ENCODE data around the gene MTMR4.
A peak's percentile ranks its signal among the peaks of the same experiment; 100 is the strongest.
"Not testable (repeated sequence)": the region's sequence is repeated elsewhere in the genome, so short reads cannot be mapped to it uniquely, and the experiment has no call there.

The MTMR4 gene

DNA sequence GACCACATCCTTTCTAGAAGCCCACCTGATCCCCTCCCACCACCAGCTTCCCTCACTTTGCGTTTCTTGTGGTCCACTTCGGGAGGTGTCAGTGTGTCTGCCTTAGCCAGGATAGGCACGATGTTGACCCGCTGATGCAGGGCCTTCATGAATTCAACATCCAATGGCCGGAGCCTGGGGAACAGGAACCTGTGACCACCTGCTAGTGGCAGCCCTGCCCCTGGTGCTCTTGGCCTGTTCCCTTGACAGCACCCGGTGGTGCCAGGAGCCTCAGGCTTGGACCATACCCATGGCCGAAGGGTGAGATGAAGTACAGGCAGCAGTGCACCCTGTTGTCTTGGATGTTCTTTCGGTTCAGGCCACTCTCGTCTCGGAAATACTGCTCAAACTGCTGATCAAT lies 7.2 kb upstream of the MTMR4 start:
- DNase-seq: no peak

DNA sequence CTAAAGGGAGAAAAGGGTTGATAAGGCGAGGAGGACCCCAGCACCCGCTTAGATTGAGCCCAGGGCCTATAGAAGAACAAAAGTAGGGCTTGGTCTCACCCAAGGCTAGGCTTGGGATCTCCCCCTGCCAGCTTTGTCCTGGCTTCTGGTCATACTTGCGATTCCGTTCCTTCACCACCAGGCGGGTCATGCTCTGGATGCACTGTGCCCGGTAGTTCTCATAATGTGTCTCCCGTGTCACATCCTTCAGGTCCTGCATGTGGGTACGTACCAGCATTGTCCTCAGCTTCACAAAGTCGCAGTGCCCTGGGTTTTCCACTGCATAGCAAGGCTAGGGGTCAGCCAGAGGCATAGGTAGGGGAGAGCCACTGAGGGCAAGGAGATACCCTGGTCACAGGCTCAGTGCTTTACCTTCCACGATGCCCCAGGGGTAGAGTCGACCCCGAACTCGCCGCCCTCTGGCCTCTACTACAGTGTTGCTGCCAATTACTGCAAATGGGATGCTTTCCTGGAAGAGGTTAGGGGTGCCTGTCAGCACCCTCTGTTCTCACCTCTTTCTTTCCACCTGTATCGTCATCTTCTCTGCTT lies 6.5 kb upstream of the MTMR4 start:
- DNase-seq: peak; percentile 17

DNA sequence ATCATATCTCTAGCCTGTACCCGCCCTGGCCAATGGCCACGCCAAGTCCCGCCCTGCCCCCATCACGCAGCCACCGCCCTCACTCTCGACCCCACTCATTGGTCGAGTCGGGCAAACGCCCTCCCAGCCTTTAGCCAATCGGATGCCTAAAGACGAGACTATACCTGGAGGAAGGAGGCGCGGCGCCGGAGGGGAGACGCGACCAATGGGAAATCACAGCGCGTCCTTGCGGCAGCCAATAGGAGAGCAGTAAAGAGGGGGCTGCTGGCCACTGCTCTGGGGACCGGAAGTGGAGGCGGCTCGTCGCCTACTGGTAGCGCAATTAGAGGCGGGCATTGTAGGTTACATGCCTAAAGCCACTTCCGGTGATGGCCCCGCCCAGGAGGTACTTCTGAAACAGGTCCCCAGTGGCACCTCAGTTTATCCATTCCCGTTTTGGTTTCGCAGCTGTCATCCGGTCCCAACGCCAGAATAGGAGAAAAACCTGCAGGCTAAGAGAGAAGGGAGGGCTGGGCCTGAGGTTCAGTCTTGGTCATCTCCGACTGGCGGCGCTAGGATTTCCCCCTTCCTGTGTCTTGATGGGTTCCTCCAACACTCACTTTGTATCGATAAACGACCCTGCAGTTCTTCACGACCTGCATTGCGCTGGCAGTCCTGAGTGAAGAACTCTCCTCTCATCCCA lies 3.6 kb upstream of the MTMR4 start:
- DNase-seq: peak; percentile 100

DNA sequence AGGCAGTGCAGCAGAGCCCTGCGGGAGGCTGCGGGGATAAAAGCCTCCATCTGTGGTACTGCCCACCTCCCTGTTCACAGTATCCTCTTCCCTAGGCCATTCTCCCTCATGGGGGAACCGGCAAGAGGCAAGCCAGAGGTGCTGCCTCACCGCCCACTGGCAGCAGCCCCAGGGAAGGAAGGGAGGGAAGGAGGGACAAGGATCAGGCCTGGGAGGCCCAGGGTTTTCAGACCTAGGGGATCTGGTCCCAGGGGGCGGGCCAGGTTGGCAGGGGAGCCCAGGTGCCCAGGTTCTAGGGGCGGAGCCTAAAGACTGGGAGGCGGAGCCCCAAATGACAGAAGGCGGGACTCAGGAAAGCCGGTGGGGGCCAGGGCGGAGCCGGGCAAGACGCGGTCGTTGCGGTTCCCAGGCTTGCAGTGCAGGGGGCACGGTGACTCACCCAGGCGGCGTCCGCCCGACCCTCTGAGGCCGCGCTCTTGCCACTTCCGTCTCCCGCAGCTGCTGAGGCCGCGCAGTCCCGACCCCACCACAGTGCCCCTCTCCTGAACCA lies 3.0 kb upstream of the MTMR4 start:
- no peak for DNase-seq

DNA sequence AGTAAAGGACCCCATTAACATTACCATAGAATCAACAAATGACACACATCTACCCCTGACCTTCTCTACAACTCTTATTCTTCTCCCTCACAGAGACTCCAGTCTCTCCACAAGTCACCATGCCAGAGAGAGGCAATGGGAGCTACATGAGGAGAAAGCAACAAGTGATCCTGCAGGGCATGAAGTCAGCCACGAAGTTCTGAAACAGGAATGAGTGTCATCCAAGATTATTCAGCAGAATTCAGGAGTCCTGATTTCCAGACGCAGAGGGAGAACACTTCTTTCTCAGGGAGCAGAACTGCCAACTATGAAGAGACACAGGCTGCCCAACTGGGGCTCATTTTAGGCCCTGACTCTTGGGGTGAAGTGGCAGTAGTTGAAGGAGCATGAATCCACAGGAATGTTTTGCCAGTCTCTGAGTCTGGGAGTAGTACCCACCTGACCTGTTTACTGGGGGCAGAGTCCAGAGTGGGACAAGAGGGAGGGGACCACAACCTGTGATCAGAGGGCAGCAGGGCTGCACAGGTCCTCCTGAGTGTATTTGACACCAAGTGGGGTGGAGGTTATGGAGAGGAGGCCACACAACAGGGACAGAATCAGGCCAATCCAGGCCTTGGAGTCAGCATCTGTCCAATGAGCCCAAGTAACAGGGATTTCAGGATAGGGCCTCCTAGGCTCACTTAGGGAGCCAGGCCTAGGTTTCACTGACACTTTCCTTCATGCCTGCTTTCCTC lies 2.4 kb upstream of the MTMR4 start:
- DNase-seq: no peak

DNA sequence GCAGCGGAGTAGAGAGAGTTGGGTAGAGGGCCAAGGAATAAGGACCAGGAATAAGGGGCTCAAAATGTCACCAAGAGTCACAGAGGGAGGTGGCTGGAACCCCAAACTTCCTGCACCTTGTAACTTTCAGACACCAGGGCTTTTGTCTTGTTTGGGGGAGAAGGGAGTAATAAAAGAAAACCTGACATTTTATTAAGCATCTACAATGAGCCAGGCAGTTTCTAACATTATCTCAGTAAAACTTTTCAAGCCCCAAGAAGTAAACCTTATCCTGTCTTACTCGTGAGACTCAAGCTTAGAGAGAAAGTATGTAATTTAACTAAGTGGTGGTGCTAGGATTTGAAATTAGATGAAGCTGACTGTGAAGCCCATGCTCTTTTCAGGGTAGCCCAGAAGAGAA lies 848 bp upstream of the MTMR4 start:
- no peak for DNase-seq

DNA sequence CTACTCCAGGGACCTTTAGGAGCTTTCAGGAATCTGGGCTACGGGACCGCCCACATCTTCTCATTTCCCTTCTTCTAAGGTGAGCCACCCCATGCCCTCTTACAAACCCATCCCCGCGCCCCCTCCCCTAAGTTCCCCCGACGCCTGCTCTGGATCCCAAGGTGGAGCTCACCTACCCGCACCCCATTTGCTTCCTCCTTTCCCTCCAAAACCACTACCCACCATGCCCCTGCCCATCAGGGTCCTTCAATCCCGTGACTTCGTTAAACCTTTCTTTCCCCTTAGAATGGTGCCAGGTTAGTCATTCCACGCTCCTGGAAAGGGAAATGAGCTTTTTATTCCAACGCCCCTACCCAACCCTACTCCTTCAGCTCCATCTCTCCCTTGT lies 326 bp upstream of the MTMR4 start:
- DNase-seq: no peak

DNA sequence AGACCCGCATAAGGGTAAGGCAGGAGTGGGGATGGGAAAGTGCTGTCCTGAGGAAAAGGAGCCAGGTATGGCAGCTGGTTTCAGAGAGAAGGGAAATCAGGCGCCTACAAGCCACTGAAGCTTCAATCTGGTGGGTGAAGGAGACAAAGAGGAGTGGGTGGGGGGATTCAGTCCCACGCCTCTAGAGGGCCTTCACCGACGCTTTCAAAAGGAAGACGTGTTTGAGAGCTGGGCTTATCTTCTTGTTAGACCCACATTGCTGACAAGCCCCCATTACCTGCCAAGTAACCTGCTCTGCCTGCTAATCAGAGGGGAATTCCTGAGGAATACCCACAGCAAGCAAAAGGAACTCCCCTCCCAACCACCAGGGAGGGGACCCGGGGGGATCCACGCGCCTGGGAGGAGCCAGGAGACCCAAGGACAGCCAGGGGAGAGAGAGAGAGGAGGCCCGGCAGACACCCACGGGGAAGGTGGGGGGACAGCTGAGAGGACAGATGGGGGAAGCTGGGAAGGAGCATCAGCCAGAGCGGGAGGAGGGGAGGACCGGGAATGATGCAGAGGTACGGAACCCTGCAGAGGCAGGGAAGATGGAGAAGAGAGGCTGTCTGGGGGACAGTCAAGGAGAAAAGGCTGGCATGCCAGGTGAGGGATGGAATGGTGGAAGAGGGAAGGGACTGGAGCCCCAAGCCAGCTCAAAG lies 1.0 kb downstream of the MTMR4 start:
- no peak for DNase-seq

DNA sequence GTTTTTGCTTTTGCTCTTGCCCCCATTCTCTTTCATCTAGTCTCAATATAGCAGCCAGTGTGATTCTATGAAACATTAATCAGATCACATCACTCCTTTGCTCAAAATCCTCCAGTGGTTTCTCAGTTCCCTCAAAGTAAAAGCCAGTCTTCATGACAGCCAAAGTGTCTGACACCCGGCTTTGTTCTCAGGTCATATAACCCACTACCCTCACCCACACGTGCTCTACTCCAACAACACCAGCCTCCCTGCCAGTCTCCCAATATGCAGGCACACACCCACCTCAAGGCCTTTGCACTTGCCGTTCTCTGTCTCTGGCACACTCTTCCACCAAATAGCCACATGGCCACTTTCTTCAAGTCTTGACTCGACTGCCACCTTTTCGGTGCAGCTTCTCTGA lies 4.4 kb downstream of the MTMR4 start:
- no peak for DNase-seq

DNA sequence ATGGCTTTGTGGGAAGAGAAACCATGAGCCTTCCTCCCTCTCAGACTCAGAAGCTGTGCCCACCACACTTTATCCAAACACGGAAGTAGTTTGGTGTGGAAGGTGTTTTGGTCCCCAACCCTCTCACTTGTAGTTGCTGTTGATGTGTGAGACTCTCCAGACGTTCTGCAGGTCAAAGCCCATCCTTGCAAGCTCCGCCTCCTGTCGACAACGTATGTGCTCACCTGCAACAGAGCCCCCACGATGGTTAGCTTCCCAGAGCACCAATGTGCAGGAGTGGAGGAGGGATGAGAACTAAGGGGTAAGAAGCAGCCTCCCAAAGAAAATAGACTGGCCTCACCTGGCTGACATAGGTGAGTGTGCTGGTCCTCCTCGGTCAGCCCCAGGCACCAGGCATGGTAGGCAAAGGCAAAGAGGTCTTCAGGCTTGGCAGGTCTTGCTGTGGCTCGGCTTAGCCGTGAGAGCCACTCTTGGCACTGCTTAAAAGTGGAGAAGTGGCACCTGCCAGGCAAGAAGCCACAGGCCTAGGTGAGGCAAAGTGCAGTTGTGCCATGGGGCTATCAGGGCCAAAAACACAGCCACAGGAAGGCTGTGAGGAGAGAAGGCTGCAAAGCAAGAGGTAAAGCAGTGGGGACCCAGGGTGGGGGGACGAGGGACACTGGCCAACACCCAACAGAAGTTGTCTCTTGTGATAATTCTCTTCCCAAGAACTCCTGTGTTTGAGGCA lies 5.9 kb downstream of the MTMR4 start:
- DNase-seq: no peak

DNA sequence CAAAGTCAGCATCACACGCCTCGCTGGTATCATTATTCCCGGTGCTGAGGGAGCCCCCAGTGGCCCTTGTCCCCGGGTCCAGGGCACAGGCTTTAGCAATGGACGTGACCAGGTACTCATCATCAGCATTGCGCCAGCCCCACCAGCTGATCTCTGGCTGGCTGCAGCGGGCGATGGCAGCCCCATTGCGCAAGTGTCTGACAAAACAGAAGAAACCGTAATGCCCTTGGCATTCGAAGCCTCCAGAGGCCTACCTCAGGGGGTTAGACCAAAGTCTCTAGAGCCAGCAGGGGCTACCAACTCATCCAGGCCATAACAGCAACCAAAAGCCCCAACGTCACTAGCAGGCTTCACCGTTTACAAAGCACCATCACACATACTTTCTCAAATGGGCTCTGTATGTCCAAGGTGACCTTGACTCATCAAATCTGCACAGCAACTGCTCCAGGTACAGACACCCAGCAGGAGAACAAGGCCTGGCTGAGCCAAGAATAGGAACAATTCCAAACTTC lies 7.3 kb downstream of the MTMR4 start:
- no peak for DNase-seq

DNA sequence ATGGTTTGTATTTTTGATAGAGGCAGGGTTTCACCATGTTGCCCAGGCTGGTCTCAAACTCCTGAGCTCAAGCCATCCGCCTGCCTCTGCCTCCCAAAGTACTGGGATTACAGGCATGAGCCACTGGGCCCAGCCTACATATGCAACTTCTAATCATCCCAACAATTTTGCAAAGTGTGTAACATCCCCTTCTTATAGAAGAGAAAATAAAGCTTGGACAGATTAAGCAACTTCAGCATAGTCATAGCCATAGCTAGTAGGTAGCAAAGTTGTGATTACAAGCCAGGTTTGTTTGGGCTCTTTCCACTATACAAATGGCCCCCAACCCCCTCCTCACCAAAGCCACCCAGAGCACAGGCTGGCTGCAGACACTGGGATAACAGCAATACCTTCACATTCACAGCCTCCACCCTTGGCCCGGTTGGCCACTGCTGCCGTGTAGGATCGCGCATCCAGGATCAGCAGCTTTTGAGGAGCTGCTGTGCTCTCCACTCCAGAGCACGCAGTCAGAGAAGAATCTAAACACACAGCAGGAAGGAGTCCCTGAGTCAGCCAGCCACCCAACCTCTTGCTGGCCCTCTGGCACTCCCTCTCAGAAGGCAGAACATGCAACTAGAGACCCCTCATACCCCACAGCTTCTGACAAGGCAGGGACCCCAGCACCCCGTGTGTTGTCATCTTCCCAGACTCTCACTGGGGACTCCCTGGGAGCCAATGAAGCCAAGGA lies 7.9 kb downstream of the MTMR4 start:
- DNase-seq: no peak

DNA sequence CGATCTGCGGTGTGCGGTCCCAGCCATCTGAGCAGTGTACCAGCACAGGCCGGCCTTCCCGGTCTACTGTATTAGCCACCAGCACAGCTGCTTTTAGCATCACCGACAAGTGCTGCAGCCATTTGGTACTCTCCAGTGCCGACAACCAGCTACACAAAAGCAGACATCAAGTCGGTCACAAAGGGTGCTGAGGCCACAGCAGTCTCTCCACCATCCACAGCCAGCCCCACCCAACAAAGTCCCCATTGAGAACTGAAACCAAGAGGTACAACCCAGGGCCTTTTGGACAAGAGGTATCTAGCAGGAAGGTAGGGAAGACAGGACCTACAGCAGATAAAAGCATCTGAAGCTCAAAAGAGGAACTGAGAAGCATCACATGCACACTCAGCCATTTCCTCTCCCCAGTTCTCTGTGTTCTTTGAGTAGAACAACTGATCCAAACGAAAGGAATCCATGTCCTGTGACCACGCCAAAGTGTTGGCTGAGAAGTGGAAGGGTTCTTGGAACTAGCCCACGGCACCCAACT lies 9.5 kb downstream of the MTMR4 start:
- DNase-seq: no peak

DNA sequence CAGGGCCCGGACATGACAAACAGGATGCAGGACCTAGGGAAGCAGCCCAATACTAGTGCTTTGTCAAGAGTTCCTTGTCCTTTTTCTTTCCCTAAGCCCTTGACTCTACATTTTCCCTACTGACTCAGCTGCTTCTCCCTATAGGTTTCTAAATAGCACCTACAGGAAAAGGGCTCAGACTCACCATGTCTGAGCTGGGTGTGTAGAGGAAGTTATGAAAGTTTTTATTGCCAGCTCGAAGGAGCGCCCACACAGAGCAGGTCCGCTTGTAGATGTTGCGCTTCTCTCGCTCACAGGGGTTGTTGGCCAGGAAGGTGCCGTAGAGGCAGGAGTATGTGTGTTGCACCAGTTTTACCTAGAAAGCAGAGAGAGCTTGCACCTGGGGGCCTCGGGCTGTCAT lies 10.6 kb downstream of the MTMR4 start:
- no peak for DNase-seq

DNA sequence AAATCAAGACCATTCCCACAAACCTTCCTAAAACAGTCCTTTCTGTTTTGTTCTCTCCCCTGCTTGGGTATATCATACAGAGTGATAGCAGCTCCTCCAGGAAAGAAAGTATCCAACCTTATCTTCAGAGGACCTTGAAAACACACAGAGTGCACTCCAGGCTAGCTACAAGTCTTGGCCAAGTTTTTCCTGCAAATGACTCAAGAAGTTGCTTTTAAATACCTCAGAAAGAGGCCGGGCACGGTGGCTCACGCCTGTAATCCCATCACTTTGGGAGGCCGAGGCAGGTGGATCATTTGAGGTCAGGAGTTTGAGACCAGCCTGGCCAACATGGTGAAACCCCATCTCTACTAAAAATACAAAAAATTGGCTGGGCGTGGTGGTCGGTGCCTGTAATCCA lies 11.3 kb downstream of the MTMR4 start:
- not testable (repeated sequence) for DNase-seq

DNA sequence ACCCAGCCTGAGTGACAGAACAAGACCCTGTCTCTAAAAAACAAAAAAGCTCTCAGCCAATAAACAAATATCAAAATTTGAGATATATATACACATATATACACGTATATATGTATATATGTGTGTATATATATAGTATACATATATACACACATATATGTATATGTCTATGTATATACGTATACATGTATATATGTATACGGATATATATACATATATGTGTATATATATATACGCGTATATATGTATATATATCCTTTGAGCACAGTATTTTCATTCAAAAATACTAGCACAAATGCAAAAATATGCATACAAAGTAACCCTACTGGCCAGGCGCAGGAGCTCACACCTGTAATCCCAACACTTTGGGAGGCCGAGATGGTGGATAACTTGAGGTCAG lies 13.0 kb downstream of the MTMR4 start:
- no peak for DNase-seq

DNA sequence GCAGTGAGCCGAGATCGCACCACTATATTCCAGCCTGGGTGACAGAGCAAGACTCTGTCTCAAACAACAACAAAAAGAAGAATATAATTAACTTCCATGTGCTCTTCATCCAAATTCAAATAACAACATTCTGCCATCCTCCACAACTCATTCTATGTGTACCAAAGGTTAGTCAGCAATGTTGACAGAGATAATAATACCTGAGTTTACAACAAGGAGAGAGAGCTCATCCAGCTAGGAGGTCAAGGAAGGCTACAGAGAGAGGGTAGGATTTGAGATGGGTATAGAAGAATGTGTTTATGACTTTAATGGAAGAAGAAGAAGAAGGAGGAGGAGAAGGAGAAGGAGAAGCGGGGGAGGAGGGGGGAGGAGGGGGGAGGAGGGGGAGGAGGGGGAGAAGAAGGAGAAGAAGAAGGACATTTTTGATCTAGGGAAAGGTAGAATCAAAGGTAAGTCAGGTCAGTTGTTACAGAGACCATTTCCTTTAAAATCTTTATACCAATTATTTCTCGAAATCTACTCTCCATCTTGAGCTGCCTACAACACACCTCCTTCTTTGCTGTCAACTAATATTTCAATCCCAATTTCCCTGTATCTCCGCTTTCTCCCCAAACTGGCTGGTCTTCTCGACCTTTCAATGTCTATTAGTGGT lies 16.1 kb downstream of the MTMR4 start:
- no peak for DNase-seq

DNA sequence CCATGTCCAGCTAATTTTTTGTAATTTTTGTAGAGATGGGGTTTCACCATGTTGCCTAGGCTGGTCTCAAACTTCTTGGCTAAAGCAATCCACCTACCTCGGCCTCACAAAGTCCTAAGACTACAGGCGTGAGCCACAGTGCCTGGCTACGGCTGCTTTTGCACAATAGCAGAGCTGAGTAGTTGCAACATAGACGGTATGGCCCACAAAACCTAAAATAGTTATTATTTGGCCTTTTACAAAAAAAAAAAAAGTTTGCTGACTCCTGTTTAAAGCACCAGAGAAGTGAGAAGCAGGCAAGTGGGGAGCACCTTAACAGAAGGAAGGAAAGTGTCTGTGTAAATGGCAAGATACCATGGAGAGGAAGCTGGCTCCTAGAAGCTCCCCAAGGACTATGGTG lies 20.9 kb downstream of the MTMR4 start:
- no peak for DNase-seq

DNA sequence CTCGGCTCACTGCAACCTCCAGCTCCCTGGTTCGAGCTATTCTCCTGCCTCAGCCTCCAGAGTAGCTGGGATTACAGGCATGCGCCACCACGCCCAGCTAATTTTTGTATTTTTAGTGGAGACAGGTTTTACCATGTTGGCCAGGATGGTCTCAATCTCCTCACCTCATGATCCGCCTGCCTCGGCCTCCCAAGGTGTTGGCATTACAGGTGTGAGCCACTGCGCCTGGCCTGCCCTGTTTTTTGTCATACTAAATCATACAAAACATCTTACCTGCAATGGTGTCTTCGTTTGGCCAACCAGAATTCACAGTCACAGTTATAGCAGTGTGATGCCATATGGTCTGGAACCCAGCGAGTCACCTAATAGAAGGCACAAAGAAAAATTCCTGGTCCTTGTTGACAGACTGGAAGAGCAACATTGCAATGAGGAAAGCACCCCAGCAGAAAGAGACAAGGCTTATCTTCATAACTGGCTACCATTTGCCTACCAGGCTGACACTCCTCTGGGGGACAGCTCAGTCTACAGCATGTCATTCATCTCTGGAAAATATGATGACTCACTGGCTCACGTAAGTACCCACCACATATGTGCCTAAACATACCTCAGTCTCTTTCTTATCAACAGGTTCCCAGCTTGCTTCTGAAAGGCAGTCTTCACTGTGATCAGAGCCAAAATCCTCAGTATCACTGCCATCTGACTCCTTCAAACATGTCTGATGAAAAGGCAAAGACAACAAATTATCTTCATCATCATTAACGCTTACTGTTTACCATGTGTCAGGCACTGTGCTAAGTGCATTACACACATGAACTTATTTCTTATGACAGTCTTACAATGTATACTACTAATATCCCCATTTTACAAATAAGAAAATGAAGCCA lies 22.0 kb downstream of the MTMR4 start:
- DNase-seq: peak; percentile 64

DNA sequence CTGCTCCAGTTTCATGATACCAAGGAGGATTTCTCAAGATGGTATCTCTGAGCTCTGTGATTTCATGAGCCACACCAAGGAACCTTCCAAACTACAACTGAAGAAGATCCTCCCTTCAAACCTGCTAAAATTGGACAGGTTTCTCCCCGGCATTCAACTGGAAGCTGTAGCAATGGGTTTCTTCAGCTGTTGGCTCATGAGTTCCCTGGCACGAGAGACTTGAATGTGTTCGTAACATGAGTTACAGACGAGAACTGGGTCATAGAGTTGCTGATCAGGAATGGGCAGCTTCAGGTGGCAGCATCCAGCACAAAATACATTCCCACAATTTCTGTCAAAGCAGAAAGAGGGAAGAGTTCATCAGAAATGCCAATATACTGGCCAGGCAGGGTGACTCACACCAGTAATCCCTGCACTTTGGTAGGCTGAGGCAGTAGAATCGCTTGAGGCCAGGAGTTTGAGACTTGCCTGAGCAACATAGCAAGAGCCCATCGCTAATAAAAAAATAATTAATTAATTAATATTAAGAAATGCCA lies 22.9 kb downstream of the MTMR4 start:
- no peak for DNase-seq

Measured in activated CD4-positive, alpha-beta T cell treated with anti-CD3 and anti-CD28 coated beads, Interleukin-2, amount 50 U/mL, for 16 hours (primary cell).